Measurements from ENCODE around the gene WWTR1. TPM values are rescaled to one million over a fixed set of nuclear protein-coding genes. Genes with fewer than 3 reads are reported as not detected.

WWTR1 gene
- total and polyA plus RNA-seq, 2 of the 8 experiments (the other 6 are each of a cell fraction or from before 2014, with no cell fraction given), result 15.7 to 18.6 TPM

GRCh38 chr3:149572796-149573414, 84.9 kb downstream of the WWTR1 start (continued):
- no peak for TF ChIP-seq RAD21 (IDR thresholded peaks at IDR 0.05 in 1 of 2, conservative IDR thresholded peaks at IDR 0.05 in 1 of 2; ENCODE audit: low read depth in 2 of 2, low read length in 2 of 2)
- TF ChIP-seq ZNF274 (IDR thresholded peaks at IDR 0.05; ENCODE audit: borderline replicate concordance, extremely low read depth, low read length), result no peak
- no peak for TF ChIP-seq RFX5 (IDR thresholded peaks at IDR 0.05; ENCODE audit: borderline replicate concordance, low read depth, low read length)
